GM18511 (cell line): Measurements from ENCODE around the gene SRGN.

Experiments used
- ATAC-seq: cut with Tn5 transposase; IDR thresholded peaks from one replicate; pipeline ENCODE4 v1.9.1; 2021; ENCODE audit warnings: mild to moderate bottlenecking, moderate library complexity; ENCODE audit not compliant: unreplicated experiment

The SRGN gene

GRCh38 chr10:69089638-69090599 lies 2.0 kb downstream of the SRGN start:
- peak; percentile 42 for ATAC-seq

- ATAC-seq: no peak
Observed at GRCh38 chr10:69090685-69091084, 2.8 kb downstream of the SRGN start.

DNA sequence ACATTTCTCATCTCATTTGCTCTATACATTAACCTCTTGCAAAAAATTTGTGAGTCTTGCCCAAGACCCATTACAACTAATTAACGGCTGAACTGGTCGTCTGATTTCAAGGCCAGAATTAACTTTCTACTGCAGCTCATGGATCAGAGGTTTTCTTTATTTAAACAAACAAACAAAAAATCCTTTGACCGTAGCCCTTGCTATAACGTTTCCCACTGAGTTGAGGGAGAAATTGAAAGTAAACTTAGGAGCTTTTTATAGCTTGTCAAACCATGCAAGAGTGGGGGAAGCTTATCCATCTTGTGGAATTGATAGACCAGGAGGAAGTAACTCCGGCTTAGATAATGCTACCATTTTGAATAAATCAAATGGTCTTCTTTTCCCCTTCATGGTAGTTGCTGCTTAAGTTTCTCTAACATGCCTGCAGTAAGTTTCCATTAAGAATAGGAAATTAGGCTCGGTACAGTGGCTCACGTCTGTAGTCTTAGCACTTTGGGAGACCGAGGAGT lies 3.3 kb downstream of the SRGN start:
- no peak for ATAC-seq

DNA sequence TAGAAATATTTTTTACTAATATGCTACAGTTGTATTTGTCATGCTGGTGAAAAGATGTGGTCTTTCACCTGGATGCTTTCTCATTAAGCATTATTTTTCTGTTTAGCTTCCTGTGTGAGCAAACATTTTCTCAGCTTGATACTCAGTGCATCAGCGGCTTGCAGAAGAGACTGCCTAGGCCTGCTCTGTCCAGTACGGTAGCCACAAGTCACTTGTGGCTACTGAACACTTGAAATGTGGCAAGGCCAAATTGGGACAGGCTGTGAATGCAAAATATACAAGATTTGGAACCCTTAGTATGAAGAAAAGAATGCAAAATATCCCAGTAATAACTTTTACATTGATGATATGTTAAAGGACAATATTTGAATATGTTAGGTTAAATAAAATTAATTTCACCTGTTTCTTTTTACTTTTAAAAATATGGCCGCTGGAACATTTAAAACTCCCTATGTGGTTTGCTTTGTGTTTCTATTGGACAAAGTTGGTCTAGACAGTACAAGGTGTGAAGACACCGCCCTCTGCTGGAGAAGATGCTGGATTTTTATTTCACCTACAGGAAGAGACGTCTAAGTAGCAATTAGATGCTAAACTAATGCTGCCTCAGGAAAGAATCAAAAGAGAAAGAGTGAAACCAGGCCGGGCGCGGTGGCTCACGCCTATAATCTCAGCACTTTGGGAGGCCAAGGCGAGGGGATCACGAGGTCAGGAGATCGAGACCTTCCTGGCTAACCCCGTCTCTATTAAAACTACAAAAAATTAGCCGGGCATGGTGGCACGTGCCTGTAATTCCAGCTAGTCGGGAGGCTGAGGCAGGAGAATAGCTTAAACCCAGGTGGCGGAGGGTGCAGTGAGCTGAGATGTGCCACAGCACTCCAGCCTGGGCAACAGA lies 5.3 kb downstream of the SRGN start:
- peak; percentile 42 for ATAC-seq

GRCh38 chr10:69093933-69094332 lies 6.0 kb downstream of the SRGN start:
- no peak for ATAC-seq

- ATAC-seq: peak; percentile 64
Observed at GRCh38 chr10:69096045-69096444, 8.1 kb downstream of the SRGN start.

DNA sequence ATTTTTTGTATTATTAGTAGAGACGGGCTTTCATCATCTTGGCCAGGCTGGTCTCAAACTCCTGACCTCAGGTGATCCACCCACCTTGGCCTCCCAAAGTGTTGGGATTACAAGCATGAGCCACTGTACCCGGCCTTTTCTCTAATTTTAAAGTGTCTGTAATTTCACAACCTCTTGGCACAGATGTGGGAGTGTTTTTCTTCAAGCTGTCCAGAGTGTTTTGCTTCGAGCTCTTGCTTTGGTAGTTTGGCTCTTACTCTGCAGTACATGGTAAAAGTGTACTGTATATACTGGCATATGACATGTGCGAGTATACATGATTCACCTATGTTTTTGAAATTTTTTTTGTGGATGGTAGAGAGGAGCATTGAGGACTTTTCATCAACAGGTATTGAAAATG lies 9.8 kb downstream of the SRGN start:
- no peak for ATAC-seq

- ATAC-seq: no peak
Observed at GRCh38 chr10:69100136-69100872, 12.4 kb downstream of the SRGN start.

- ATAC-seq: no peak
Observed at GRCh38 chr10:69101451-69102095, 13.7 kb downstream of the SRGN start.

DNA sequence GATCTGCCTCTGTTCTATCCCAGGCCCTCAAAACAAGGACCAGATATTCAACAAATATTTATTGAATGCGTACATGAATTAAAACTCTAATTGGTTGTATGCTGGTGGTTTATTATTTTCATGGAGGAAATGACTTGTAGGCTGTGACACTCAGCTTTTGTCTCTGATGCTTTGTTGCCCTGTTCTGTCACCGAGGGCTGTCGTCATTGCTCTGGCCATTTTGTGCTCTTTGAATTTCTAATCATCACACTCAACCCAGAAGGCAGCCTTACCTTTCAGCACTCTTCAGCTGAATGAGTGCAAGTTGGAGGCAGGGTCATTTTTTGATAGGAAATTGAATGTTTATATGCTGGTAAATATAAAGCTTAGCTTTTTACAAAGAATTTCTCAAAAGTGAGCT lies 14.5 kb downstream of the SRGN start:
- ATAC-seq: no peak

DNA sequence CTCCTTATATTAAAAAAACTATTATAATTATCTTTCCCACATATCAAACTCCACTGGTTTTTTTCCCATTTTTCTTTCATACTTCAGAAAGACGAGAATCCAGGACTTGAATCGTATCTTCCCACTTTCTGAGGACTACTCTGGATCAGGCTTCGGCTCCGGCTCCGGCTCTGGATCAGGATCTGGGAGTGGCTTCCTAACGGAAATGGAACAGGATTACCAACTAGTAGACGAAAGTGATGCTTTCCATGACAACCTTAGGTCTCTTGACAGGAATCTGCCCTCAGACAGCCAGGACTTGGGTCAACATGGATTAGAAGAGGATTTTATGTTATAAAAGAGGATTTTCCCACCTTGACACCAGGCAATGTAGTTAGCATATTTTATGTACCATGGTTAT lies 15.9 kb downstream of the SRGN start:
- no peak for ATAC-seq

GRCh38 chr10:69104994-69105790 lies 17.3 kb downstream of the SRGN start:
- ATAC-seq: no peak

GRCh38 chr10:69107176-69107490 lies 19.2 kb downstream of the SRGN start:
- no peak for ATAC-seq

DNA sequence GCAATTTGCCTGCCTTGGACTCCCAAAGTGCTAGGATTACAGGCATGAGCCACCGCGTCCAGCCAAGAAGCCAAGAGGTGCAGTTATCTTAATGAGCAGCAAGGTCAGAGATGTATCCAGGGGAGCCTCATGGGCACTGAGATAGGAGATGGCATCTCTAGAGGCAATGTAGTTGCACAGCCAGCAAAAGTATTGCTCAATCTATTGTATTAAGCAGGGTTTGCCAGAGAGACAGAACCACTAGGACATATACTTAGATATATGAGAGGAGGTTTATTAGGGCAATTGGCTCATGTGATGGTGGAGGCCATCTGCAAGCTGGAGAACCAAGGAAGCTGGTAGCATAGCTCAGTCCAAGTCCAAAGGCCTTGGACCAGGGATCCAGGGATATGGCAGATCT lies 19.8 kb downstream of the SRGN start:
- no peak for ATAC-seq

- ATAC-seq: no peak
Observed at GRCh38 chr10:69119896-69120295, 32.0 kb downstream of the SRGN start.

- ATAC-seq: peak; percentile 41
Observed at GRCh38 chr10:69123306-69123746, 35.4 kb downstream of the SRGN start.

DNA sequence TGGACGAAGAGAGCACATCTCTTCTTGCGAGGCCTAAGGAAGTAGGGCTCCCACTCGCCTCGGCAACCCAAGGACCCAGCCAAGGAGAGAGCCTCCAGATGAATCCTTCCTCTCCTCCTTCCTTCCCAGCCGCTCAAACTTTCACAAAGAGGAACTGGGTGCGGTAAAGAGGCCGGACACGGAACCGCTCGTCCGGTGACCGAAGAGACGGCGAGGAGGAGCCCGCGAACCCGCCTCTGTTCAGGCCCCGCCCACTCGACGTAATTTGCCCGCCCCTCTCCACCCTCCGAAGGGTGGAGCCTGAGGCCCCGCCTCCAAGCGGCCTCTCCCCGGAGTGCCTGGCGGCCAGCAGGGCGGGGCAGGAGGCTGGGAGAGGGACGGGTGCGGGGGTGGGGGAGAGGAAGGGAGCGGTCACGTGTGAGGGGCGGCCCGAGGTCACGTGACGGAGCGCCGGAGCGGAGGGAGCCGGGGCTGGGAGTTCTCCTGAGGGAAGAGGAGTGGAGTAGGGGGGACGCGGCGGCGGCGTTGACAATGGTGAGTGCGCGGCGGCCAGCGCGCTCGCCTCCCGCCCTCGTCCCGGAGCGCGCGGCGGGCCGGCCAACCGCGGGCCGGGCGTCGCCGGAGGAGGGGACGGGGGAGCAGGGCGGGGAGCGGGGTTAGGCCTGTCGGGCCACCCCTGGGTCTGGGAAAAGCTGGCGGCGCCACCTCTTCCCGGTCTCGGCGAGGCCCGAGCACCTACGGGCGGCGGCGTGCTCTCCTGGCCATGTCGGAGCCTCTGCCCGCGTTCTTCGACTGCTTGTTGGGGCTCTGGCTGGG lies 36.1 kb downstream of the SRGN start, which contains the start of gene VPS26A:
Gene VPS26A, plus strand, starts transcription at position 432 of the 816 bp plus-strand sequence. Its CDS starts 100 bp downstream, at position 532.
- peak; percentile 87 for ATAC-seq

DNA sequence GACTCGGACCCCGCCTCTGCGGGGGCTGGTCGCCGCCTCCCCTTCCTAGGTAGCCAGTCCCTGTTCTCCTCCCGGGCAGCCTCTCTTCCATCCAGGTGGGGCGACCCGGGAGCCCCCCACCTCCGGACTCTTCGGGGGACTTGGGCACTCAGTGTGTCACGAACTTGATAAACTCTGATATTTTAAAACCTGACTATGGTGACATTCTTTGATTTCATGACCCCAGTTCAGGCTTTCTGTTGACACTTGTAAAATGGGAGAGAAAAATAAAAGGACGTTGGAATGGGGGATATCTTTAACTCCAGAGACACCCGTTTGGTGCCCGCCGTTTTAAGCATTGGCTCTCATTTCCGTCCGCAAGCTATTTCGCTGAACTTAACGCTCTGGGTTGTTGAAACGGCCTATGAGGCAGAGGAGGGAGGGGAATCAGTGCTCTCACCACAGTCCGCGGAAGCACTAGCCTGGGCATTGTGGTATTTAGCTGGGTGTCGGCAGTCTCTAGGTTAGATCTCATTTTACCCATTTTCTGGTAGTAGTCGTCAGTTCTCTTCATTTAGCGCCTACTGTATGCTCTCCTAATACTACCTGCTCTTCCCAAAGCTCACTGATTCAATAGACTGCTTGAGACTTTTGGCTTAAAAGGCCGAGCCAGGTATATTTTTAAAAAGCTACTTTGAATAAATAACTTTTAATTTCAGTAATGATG lies 36.8 kb downstream of the SRGN start:
- peak; percentile 28 for ATAC-seq
